ENCODE measurements around the gene HNRNPAB.

DNA sequence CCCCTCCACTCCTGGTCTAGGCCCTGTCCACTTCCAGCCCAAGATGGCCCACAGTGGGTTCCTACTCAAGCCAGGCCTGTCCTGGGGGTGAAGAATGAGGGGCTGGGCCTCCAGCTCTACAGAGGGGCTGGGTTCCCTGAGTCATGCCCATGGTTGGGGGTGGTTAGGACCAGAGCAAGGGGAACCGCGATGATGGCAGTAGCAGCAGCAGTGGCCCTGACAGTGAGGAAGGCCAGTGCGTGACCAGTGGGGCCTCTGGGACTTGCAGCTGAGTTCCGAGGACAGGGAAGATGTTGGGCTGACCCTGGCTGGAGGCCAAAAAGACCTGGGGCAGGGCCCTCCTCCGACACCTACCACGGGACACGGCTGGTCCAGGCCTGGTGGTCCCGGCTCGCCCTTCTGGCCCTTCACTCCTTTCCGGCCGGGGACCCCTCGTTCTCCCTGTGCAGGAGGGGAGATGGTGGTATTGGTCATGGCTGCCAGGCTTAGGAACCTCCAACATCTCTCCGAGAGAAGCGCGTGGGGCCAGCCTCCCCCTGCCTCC lies 37.4 kb downstream of the HNRNPAB start:
- no peak for TF ChIP-seq EZH2 (IDR thresholded peaks at IDR 0.05; ENCODE audit: borderline replicate concordance, low read depth, low read length, poor library complexity, severe bottlenecking)
- TF ChIP-seq, protein P1, sequence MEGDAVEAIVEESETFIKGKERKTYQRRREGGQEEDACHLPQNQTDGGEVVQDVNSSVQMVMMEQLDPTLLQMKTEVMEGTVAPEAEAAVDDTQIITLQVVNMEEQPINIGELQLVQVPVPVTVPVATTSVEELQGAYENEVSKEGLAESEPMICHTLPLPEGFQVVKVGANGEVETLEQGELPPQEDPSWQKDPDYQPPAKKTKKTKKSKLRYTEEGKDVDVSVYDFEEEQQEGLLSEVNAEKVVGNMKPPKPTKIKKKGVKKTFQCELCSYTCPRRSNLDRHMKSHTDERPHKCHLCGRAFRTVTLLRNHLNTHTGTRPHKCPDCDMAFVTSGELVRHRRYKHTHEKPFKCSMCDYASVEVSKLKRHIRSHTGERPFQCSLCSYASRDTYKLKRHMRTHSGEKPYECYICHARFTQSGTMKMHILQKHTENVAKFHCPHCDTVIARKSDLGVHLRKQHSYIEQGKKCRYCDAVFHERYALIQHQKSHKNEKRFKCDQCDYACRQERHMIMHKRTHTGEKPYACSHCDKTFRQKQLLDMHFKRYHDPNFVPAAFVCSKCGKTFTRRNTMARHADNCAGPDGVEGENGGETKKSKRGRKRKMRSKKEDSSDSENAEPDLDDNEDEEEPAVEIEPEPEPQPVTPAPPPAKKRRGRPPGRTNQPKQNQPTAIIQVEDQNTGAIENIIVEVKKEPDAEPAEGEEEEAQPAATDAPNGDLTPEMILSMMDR (conservative IDR thresholded peaks at IDR 0.05; ENCODE audit: low read depth, low read length) = no peak

All from A673 (cell line).